ENCODE data around the gene CD109.
"Not testable (repeated sequence)": the region's sequence is repeated elsewhere in the genome, so short reads cannot be mapped to it uniquely, and the experiment has no call there.

The CD109 gene

GRCh38 chr6:73798592-73798991 is 102.6 kb downstream of the CD109 start:
- Histone ChIP-seq H4K8ac (ENCODE audit: low read depth, low read length) (no peak overlapping the region), H3K4ac (ENCODE audit: low read depth, low read length) (no peak overlapping the region), H3K79me1 (ENCODE audit: low read length) (no peaks in the 10 kb centered on the region), H2BK15ac (replicated peaks; ENCODE audit: low read depth) (no peak overlapping the region), H3K9ac (ENCODE audit: low read length) (no peak overlapping the region), H3K18ac (ENCODE audit: low read length) (no peak overlapping the region), H3K4me3 (ENCODE audit: low read length) (no peak overlapping the region), H2AK5ac (ENCODE audit: low read length) (no peak overlapping the region), H2BK5ac (ENCODE audit: low read length) (no peak overlapping the region), H4K5ac (ENCODE audit: low read length) (no peak overlapping the region), H3K56ac (ENCODE audit: low read length) (no peak overlapping the region), H3K4me1 (ENCODE audit: control insufficient read depth, low read depth, low read length) (no peaks in the 10 kb centered on the region), H3K27ac (ENCODE audit: low read depth, low read length) (no peak overlapping the region), H3K27me3 (ENCODE audit: insufficient read depth, low read length, poor library complexity) (no peaks in the 10 kb centered on the region), H3K23ac (ENCODE audit: low read length) (no peak overlapping the region), H2BK120ac (ENCODE audit: low read depth, low read length) (no peak overlapping the region), H3K4me2 (ENCODE audit: low read length) (no peak overlapping the region), H3K36me3 (ENCODE audit: control insufficient read depth, insufficient read depth, low read length) (no peaks in the 10 kb centered on the region), H3K79me2 (ENCODE audit: control insufficient read depth, insufficient read depth, low read length) (no peaks in the 10 kb centered on the region)
- no CpG with 5 or more reads among the region's 2 CpGs for WGBS (ENCODE audit: extremely low coverage, insufficient coverage, low lambda C conversion rate)
- DNase-seq = peak; percentile 88

GRCh38 chr6:73800997-73801396 is 105.0 kb downstream of the CD109 start:
- Histone ChIP-seq H3K79me2 (ENCODE audit: control insufficient read depth, insufficient read depth, low read length) (no peaks in the 10 kb centered on the region), H3K27ac (ENCODE audit: low read depth, low read length) (no peak overlapping the region), H3K9ac (ENCODE audit: low read length) (no peak overlapping the region), H2BK15ac (replicated peaks; ENCODE audit: low read depth) (no peak overlapping the region), H2BK5ac (ENCODE audit: low read length) (no peak overlapping the region), H3K36me3 (ENCODE audit: control insufficient read depth, insufficient read depth, low read length) (no peaks in the 10 kb centered on the region), H3K56ac (ENCODE audit: low read length) (no peak overlapping the region), H4K8ac (ENCODE audit: low read depth, low read length) (no peak overlapping the region), H3K23ac (ENCODE audit: low read length) (no peak overlapping the region), H3K4ac (ENCODE audit: low read depth, low read length) (no peak overlapping the region), H4K5ac (ENCODE audit: low read length) (no peak overlapping the region), H3K18ac (ENCODE audit: low read length) (no peak overlapping the region), H2BK120ac (ENCODE audit: low read depth, low read length) (no peak overlapping the region), H3K27me3 (ENCODE audit: insufficient read depth, low read length, poor library complexity) (no peaks in the 10 kb centered on the region), H2AK5ac (ENCODE audit: low read length) (no peak overlapping the region), H3K79me1 (ENCODE audit: low read length) (no peaks in the 10 kb centered on the region), H3K4me1 (ENCODE audit: control insufficient read depth, low read depth, low read length) (no peaks in the 10 kb centered on the region), H3K4me2 (ENCODE audit: low read length) (no peak overlapping the region), H3K4me3 (ENCODE audit: low read length) (no peak overlapping the region)
- DNase-seq = no peak
- WGBS (ENCODE audit: extremely low coverage, insufficient coverage, low lambda C conversion rate) = no CpG with 5 or more reads among the region's 1 CpG

- Histone ChIP-seq H3K4ac (ENCODE audit: low read depth, low read length) (no peak overlapping the region), H3K18ac (ENCODE audit: low read length) (no peak overlapping the region), H4K8ac (ENCODE audit: low read depth, low read length) (no peak overlapping the region), H3K36me3 (ENCODE audit: control insufficient read depth, insufficient read depth, low read length) (no peaks in the 10 kb centered on the region), H3K9ac (ENCODE audit: low read length) (no peak overlapping the region), H3K56ac (ENCODE audit: low read length) (no peak overlapping the region), H3K27ac (ENCODE audit: low read depth, low read length) (no peak overlapping the region), H3K79me1 (ENCODE audit: low read length) (no peaks in the 10 kb centered on the region), H3K4me1 (ENCODE audit: control insufficient read depth, low read depth, low read length) (no peaks in the 10 kb centered on the region), H2AK5ac (ENCODE audit: low read length) (no peak overlapping the region), H2BK120ac (ENCODE audit: low read depth, low read length) (no peak overlapping the region), H4K5ac (ENCODE audit: low read length) (no peak overlapping the region), H2BK5ac (ENCODE audit: low read length) (no peak overlapping the region), H3K27me3 (ENCODE audit: insufficient read depth, low read length, poor library complexity) (no peaks in the 10 kb centered on the region), H3K4me2 (ENCODE audit: low read length) (no peak overlapping the region), H3K79me2 (ENCODE audit: control insufficient read depth, insufficient read depth, low read length) (no peaks in the 10 kb centered on the region), H3K4me3 (ENCODE audit: low read length) (no peak overlapping the region), H3K23ac (ENCODE audit: low read length) (no peak overlapping the region), H2BK15ac (replicated peaks; ENCODE audit: low read depth) (no peak overlapping the region)
- no CpG with 5 or more reads among the region's 1 CpG for WGBS (ENCODE audit: extremely low coverage, insufficient coverage, low lambda C conversion rate)
- DNase-seq = no peak
These were observed 105.8 kb downstream of the CD109 start for GRCh38 chr6:73801652-73802268.

GRCh38 chr6:73802366-73802765 is 106.4 kb downstream of the CD109 start:
- Histone ChIP-seq H3K79me2 (ENCODE audit: control insufficient read depth, insufficient read depth, low read length) (no peaks in the 10 kb centered on the region), H2AK5ac (ENCODE audit: low read length) (no peak overlapping the region), H3K79me1 (ENCODE audit: low read length) (no peaks in the 10 kb centered on the region), H2BK120ac (ENCODE audit: low read depth, low read length) (no peak overlapping the region), H3K56ac (ENCODE audit: low read length) (no peak overlapping the region), H2BK15ac (replicated peaks; ENCODE audit: low read depth) (no peak overlapping the region), H3K23ac (ENCODE audit: low read length) (no peak overlapping the region), H3K36me3 (ENCODE audit: control insufficient read depth, insufficient read depth, low read length) (no peaks in the 10 kb centered on the region), H4K8ac (ENCODE audit: low read depth, low read length) (no peak overlapping the region), H3K4me1 (ENCODE audit: control insufficient read depth, low read depth, low read length) (no peaks in the 10 kb centered on the region), H4K5ac (ENCODE audit: low read length) (no peak overlapping the region), H3K9ac (ENCODE audit: low read length) (no peak overlapping the region), H3K18ac (ENCODE audit: low read length) (no peak overlapping the region), H3K4me2 (ENCODE audit: low read length) (no peak overlapping the region), H3K4me3 (ENCODE audit: low read length) (no peak overlapping the region), H3K4ac (ENCODE audit: low read depth, low read length) (no peak overlapping the region), H3K27ac (ENCODE audit: low read depth, low read length) (no peak overlapping the region), H2BK5ac (ENCODE audit: low read length) (no peak overlapping the region), H3K27me3 (ENCODE audit: insufficient read depth, low read length, poor library complexity) (no peaks in the 10 kb centered on the region)
- DNase-seq = no peak
- no CpG with 5 or more reads among the region's 2 CpGs for WGBS (ENCODE audit: extremely low coverage, insufficient coverage, low lambda C conversion rate)

- H3K27me3 ChIP-seq (ENCODE audit: insufficient read depth, low read length, poor library complexity) = no peaks in the 10 kb centered on the region
- H3K23ac ChIP-seq (ENCODE audit: low read length) = no peak overlapping the region
- H2BK120ac ChIP-seq (ENCODE audit: low read depth, low read length) = no peak overlapping the region
- H3K18ac ChIP-seq (ENCODE audit: low read length) = no peak overlapping the region
- H2AK5ac ChIP-seq (ENCODE audit: low read length) = no peak overlapping the region
- no peak overlapping the region for H4K5ac ChIP-seq (ENCODE audit: low read length)
- no peaks in the 10 kb centered on the region for H3K36me3 ChIP-seq (ENCODE audit: control insufficient read depth, insufficient read depth, low read length)
- no peaks in the 10 kb centered on the region for H3K4me1 ChIP-seq (ENCODE audit: control insufficient read depth, low read depth, low read length)
- no peak overlapping the region for H4K8ac ChIP-seq (ENCODE audit: low read depth, low read length)
- no peaks in the 10 kb centered on the region for H3K79me1 ChIP-seq (ENCODE audit: low read length)
- H3K56ac ChIP-seq (ENCODE audit: low read length) = no peak overlapping the region
- no peak overlapping the region for H3K9ac ChIP-seq (ENCODE audit: low read length)
- no peak overlapping the region for H3K27ac ChIP-seq (ENCODE audit: low read depth, low read length)
- peak; percentile 81 for DNase-seq
- H3K79me2 ChIP-seq (ENCODE audit: control insufficient read depth, insufficient read depth, low read length) = no peaks in the 10 kb centered on the region
- no CpG with 5 or more reads among the region's 5 CpGs for WGBS (ENCODE audit: extremely low coverage, insufficient coverage, low lambda C conversion rate)
- H2BK15ac ChIP-seq (replicated peaks; ENCODE audit: low read depth) = no peak overlapping the region
- no peak overlapping the region for H3K4ac ChIP-seq (ENCODE audit: low read depth, low read length)
- no peak overlapping the region for H2BK5ac ChIP-seq (ENCODE audit: low read length)
- H3K4me3 ChIP-seq (ENCODE audit: low read length) = no peak overlapping the region
- H3K4me2 ChIP-seq (ENCODE audit: low read length) = no peak overlapping the region
These were observed 107.7 kb downstream of the CD109 start for GRCh38 chr6:73803562-73804241.

- H2BK15ac ChIP-seq (replicated peaks; ENCODE audit: low read depth); H4K5ac ChIP-seq (ENCODE audit: low read length); H3K79me1 ChIP-seq (ENCODE audit: low read length); DNase-seq; H2BK120ac ChIP-seq (ENCODE audit: low read depth, low read length); H2AK5ac ChIP-seq (ENCODE audit: low read length); H3K27ac ChIP-seq (ENCODE audit: low read depth, low read length); H4K8ac ChIP-seq (ENCODE audit: low read depth, low read length); H3K56ac ChIP-seq (ENCODE audit: low read length); H3K4me1 ChIP-seq (ENCODE audit: control insufficient read depth, low read depth, low read length); H3K79me2 ChIP-seq (ENCODE audit: control insufficient read depth, insufficient read depth, low read length); H3K9ac ChIP-seq (ENCODE audit: low read length); H3K18ac ChIP-seq (ENCODE audit: low read length); H3K36me3 ChIP-seq (ENCODE audit: control insufficient read depth, insufficient read depth, low read length); H3K4me2 ChIP-seq (ENCODE audit: low read length); H3K4ac ChIP-seq (ENCODE audit: low read depth, low read length); H2BK5ac ChIP-seq (ENCODE audit: low read length); H3K27me3 ChIP-seq (ENCODE audit: insufficient read depth, low read length, poor library complexity); H3K4me3 ChIP-seq (ENCODE audit: low read length); H3K23ac ChIP-seq (ENCODE audit: low read length): not testable (repeated sequence)
- WGBS (ENCODE audit: extremely low coverage, insufficient coverage, low lambda C conversion rate) = no CpG with 5 or more reads among the region's 7 CpGs
These were observed 109.2 kb downstream of the CD109 start for GRCh38 chr6:73805221-73805620.

Measured in mesendoderm (in vitro differentiated cells).